ENCODE data around the gene SGK2.

- TF ChIP-seq EP300 (IDR thresholded peaks at IDR 0.05) (no peak), HOXA7 (CRISPR knock-in tag; IDR thresholded peaks at IDR 0.05) (no peak), CTCF (IDR thresholded peaks at IDR 0.05) (no peak), JUNB (IDR thresholded peaks at IDR 0.05) (no peak), CEBPB (IDR thresholded peaks at IDR 0.05) (no peak), POLR2A (IDR thresholded peaks at IDR 0.05; ENCODE audit: low read length) (no peak), CHD4 (IDR thresholded peaks at IDR 0.05; ENCODE audit: borderline replicate concordance) (no peak), KDM1A (IDR thresholded peaks at IDR 0.05; ENCODE audit: low read depth) (no peak), ZFP36 (IDR thresholded peaks at IDR 0.05; ENCODE audit: borderline replicate concordance, partially characterized antibody) (no peak), NR3C1 (IDR thresholded peaks at IDR 0.05) (no peak)
These were observed 9.3 kb upstream of the SGK2 start for GRCh38 chr20:43549416-43550065.
